ENCODE measurements around the gene MARF1.
A peak's percentile ranks its signal among the peaks of the same experiment; 100 is the strongest.
"Not testable (repeated sequence)": the region's sequence is repeated elsewhere in the genome, so short reads cannot be mapped to it uniquely, and the experiment has no call there.

MARF1 gene

GRCh38 chr16:15601212-15601879, 41.6 kb downstream of the MARF1 start:
- no peak for DNase-seq (ENCODE audit: low read depth)

DNA sequence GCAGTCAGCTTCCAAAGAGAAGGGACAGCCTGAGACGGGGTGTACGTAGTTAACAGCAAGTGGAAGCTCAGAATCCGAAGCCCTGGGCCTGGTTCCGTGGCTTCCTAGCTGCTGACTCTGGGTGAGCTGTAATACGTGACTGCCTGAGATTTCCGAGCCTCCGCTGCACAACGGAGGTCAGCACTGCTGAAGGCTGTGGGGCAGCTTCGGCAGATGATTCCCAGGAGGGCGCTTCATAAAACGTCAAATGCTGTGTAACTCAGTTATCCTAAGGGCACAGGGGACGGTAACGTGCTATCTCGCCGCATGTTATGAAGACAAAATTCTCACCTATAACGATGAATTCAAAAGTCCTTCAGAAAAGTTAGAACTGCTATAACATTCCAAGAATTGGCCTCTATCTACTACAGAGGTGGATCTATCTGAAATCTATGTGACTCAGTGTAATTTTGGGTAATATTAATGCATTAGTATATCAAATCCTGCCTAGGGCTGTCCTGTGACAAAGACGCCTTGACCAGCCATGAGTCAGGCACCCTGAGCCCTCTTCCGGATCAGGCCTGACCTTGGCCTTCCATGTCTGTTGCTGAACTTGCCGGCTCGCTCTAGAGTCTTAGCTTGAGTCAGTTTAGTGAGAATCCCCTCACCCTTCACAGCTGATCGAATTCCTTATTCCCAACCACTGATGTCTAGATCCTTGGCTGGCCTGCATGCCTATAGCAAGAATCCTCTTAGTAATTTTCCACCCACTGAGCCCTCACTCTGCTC, 43.5 kb downstream of the MARF1 start:
- peak; percentile 47 for DNase-seq (ENCODE audit: low read depth)

GRCh38 chr16:15598648-15599190, 44.2 kb downstream of the MARF1 start:
- DNase-seq (ENCODE audit: low read depth): no peak

- no peak for DNase-seq (ENCODE audit: low read depth)
Measured at GRCh38 chr16:15597822-15598647, 44.9 kb downstream of the MARF1 start.

GRCh38 chr16:15597135-15597534, 45.8 kb downstream of the MARF1 start:
- no peak for DNase-seq (ENCODE audit: low read depth)

DNA sequence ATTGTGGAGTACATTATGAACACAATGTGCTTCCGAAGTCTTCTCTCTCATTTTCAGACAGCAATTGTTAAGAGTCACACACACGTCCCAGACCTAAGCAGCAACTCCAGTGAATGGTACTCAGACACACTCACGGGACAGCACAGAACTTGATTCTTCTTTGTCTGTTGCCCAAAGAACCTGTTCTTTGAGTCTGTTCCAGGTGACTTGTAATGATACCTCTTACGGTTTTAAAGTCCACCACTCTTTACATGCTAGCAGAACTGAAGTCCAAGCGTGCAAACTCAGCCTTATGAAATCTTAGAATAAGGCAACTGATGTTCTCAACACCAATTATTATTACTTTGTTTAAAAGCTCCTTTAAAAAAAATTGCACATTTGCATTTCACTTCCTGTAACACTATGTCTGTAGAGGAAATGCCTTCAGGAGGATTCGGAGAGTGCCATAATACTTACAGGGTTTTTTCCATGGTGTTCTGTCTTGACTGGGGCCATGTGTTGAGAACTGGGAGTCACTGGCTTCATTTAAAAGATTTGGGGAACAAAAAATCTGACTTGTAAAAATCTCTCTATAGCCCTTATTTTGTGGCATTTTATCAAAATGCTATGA, 48.1 kb downstream of the MARF1 start:
- DNase-seq (ENCODE audit: low read depth): no peak

GRCh38 chr16:15593235-15593634, 49.7 kb downstream of the MARF1 start:
- no peak for DNase-seq (ENCODE audit: low read depth)

DNA sequence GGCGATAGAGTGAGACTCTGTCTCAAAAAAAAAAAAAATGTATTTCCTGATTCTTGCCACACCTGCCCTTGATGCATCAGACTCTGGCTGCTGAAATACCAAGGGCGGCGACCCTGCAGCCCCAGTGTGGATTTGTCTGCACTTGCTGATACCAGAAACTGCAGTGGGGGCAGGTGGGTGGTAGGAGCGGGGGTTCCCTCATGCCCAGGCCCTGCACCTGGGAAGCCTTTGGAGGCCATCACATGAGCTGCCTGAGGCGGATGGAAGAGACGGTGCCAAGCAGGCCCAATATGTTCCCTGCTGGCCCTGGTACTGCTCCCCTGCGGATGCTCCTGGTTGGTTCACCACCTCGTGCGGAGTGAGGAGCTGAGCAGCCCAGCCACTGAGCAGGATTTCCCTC, 50.6 kb downstream of the MARF1 start:
- DNase-seq (ENCODE audit: low read depth): no peak

DNA sequence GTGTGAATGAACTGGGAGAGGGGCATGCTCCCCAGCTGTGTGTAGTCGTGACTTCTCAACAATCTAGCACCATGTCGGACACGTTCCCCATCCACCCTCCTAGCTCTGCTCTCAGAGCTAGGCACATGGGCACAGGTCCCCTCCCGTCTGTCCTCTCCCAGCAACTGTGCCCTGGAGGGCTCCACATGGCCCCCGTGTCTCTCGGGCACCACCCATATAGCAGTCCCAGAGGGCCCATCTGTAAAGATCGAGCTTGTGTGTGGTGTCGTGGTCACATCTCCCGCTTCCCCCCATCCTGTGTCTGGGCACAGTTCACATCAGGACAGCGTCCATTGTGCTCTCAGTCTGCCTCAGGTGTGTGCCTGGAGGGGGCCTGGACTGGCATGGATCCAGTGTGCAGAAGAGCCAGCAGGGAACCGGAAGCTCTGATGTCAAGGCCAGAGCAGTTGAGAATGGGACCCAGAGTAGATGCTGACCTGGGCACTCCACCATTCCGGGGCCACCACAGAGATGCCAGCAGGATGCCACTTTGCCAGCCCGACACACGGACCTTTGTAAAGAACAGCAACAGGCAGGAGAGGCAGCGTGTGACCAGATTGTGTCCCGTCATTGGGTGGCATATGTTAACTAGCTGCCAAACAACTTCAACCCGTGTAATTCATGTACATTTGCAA, 55.7 kb downstream of the MARF1 start:
- DNase-seq (ENCODE audit: low read depth): no peak

DNA sequence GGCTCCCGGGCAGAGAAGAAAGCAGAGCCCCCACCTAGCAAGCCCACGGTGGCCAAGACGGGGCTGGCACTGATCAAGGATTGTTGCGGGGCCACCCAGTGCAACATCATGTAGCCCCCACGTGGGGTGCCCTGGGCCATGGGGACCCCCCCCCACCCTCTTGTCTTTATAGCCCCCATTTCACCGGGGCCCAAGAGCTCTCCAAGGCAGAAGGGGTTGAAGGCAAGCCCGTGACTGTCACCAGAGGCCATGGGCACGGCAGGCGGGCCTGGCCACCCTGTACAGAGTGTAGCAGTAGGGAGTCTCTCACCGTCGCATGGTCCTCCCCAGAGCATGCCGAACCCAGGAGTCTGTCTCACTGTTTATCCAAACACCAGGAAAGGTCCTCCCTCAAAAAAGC, 56.2 kb downstream of the MARF1 start:
- DNase-seq (ENCODE audit: low read depth): no peak

DNA sequence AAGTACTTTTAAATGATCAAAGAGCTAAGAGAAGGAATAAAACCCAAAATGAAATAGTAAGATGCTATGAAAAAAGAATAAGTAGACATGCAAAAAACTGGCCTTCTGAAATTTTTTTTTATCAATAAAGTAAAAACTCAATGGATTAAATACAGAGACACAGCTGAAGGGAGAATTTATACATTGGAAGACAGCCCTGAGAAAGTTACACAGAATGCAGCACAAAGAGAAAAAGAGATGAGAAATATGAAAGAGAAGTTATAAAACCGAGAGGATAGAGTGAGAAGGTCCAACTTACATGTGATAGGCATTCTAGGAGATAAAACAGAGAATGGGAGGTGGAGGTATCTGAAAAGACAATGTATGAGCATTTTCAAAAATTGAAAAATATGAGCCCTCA, 57.0 kb downstream of the MARF1 start:
- no peak for DNase-seq (ENCODE audit: low read depth)

DNA sequence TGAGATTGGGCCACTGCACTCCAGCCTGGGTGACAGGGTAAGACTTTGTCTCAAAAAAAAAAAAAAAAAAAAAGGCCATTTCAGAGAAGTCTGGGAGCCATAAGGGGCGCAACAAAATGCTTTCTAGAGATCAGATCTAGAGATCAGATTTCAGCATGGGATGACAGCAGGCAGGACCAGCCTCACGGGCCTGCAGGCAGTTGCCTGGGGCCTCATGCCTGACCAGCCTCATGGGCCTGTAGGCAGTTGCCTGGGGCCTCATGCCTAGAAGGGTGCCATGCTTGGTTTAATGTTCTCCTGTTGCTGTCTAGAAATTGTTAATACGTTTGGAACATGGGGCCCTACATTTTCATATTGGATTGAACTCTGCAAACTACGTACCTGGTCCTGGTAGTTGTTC, 59.4 kb downstream of the MARF1 start:
- no peak for DNase-seq (ENCODE audit: low read depth)

GRCh38 chr16:15581127-15581815, 61.7 kb downstream of the MARF1 start:
- DNase-seq (ENCODE audit: low read depth): no peak

DNA sequence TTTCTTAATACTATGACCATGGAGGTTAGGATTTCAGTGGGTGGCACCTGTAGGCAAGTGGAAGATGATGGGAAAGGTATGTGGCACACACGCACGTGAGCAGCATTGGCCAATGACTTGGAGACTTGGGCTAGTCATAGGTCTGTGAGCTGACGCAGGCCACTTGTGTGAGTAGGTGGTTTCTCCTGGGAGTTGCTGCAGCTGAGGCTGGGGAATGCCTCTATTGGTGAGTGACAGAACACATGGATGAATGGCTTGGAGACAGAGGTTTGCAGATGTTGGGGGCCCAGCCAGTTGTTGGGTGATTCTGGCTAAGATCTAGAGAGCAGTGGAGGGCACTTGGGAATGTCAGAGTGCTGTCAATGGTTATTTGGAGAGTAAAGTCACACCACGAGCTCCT, 64.1 kb downstream of the MARF1 start:
- no peak for DNase-seq (ENCODE audit: low read depth)

DNA sequence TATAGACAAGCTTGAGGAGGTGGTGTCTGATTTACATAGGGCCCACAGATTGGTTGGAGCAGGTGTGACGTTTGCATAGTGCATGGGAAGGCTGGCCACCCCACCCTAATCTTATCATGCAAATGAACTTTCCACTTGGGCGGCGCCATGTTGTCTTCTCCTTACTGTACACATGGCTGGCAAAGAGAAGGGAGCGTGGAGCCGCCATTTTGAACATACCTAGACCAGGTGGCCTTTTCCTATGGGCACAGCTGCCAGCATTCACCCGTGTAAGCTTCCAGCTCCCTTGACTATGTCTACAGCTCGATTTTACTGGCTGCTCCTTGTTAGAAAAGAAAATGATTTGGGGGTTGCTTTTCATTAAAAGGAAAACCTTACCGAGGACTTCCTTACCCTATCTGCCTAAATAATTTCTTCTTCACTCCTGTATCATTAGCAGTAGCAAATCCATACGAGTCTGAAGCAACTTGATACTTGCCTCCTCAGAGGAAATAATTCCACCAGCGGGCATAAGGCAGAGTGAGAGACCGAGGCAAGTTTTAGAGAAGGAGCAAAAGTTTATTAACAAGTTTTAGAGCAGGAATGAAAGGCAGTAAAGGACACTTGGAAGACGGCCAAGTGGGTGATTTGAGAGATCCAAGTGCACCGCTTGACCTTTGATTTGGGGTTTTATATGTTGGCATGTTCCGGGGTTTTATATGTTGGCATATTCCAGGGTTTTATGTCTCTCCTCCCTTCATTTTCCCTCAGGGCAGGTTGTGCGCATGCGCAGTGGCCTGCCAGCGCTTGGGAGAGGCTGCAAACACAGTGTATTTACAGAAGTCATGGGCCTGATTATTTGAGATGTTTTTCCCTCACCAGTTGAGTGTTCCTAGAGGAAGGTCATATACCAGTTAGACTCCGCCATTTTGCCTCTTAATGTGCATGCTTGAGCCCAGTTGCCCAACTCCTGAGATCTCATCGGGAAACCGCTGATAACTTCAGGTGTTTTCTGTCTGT, 65.7 kb downstream of the MARF1 start:
- no peak for DNase-seq (ENCODE audit: low read depth)

DNA sequence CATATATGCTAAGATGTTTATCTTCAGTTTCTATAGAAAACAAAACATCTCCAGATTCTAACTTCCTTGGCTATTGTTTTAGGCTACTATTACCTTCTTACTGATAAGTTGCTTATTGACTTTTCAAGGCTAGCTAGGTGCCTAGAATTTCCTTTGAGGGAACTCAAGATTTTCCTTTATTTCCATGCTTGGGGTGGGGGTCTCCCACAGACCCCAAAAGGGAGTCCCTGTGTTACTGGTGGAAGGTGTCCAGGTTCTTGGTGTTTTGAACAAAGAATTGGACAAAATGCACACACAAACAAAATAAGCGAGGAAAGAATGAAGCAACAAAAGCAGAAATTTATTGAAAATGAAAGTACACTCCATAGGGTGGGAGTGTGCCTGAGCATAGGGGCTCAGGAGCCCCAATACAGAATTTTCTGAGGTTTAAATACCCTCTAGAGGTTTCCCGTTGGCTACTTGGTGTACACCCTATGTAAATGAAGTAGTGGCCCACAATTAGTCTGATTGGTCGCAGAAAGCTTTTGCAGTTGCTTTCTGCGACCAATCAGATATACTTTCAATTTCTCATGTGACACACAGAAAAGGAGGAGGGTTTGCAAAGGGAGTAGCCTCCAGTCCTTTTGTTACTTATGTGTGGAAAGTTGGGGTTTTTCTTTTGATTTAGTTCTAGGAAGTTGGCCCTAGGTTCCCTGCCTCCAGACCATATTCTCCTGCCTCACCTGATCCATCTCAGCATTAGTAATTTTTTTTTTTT, 67.5 kb downstream of the MARF1 start:
- no peak for DNase-seq (ENCODE audit: low read depth)

- no peak for DNase-seq (ENCODE audit: low read depth)
Measured at GRCh38 chr16:15574614-15574948, 68.4 kb downstream of the MARF1 start.

- not testable (repeated sequence) for DNase-seq (ENCODE audit: low read depth)
Measured at GRCh38 chr16:15573896-15574613, 68.9 kb downstream of the MARF1 start.

All from ELR (cell line).